Endodermal cell (in vitro differentiated cells): ENCODE results near the gene MSI1. TPM values are rescaled to one million over a fixed set of nuclear protein-coding genes. Genes with fewer than 3 reads are reported as not detected.
A peak's percentile ranks its signal among the peaks of the same experiment; 100 is the strongest.

ENCODE experiments used
- DNase-seq: peaks from one replicate; pipeline ENCODE4 v3.0.0-alpha.2; 2017
- H3K27ac ChIP-seq: 2 replicates; pipeline ENCODE4 v1.5.1; 2013; ENCODE audit warnings: mild to moderate bottlenecking, low read depth, low read length, moderate library complexity
- H3K27me3 ChIP-seq: 2 replicates; pipeline ENCODE4 v1.6.1; 2013; ENCODE audit warnings: mild to moderate bottlenecking, low read length, moderate library complexity; ENCODE audit not compliant: insufficient read depth, control insufficient read depth, poor library complexity, severe bottlenecking
- H3K36me3 ChIP-seq: 2 replicates; pipeline ENCODE4 v1.7.0; 2013; ENCODE audit warnings: mild to moderate bottlenecking, low read length, moderate library complexity; ENCODE audit not compliant: control insufficient read depth, insufficient read depth
- H3K4me1 ChIP-seq: one replicate; pipeline ENCODE4 v1.7.0; 2013; ENCODE audit warnings: low read length; ENCODE audit not compliant: control insufficient read depth, insufficient read depth
- H3K4me3 ChIP-seq: 2 replicates; pipeline ENCODE4 v1.5.1; 2013; ENCODE audit warnings: mild to moderate bottlenecking, low read length, moderate library complexity
- H3K9ac ChIP-seq: 2 replicates; pipeline ENCODE4 v1.6.1; 2013; ENCODE audit warnings: mild to moderate bottlenecking, low read length, moderate library complexity; ENCODE audit not compliant: poor library complexity, severe bottlenecking; ENCODE audit errors: extremely low read depth
- H3K9me3 ChIP-seq: 2 replicates; pipeline ENCODE4 v1.6.1; 2013; ENCODE audit warnings: mild to moderate bottlenecking, low read length, moderate library complexity; ENCODE audit not compliant: control insufficient read depth
- H3K27ac Mint-ChIP-seq: 2 replicates; pipeline ENCODE4 v1.8.0; 2020; ENCODE audit warnings: mixed read lengths
- H3K27me3 Mint-ChIP-seq: 2 replicates; pipeline ENCODE4 v1.8.0; 2021; ENCODE audit warnings: mild to moderate bottlenecking, mixed read lengths; ENCODE audit not compliant: insufficient read depth
- H3K36me3 Mint-ChIP-seq: 2 replicates; pipeline ENCODE4 v1.8.0; 2020; ENCODE audit warnings: low read depth, mixed read lengths
- H3K4me1 Mint-ChIP-seq: 2 replicates; pipeline ENCODE4 v1.8.0; 2020; ENCODE audit warnings: mixed read lengths
- H3K4me3 Mint-ChIP-seq: 2 replicates; pipeline ENCODE4 v1.8.0; 2020; ENCODE audit warnings: mild to moderate bottlenecking, moderate library complexity, mixed read lengths
- H3K9me3 Mint-ChIP-seq: 2 replicates; pipeline ENCODE4 v1.8.0; 2020; ENCODE audit warnings: mild to moderate bottlenecking, mixed read lengths
- WGBS, 2 experiments: methylation state at CpG; one replicate each; pipeline versions ENCODE4 v1.1.5 to v1.1.7; 2013; ENCODE audit warnings: missing lambda C conversion rate in 2 of 2, mixed read lengths in 1 of 2; ENCODE audit not compliant: insufficient coverage in 1 of 2, insufficient read length in 1 of 2; 5-methylcytosine and 5-hydroxymethylcytosine counted together
- total RNA-seq, 2 donors: library from RNA; stranded (reverse); fragmentation: NEBNext Ultra II Directional in 1 of 2; extraction: Animal tissue kit (Norgen Biotek cat#: 25700) in 1 of 2; gene quantifications; 2 replicates in 1 of 2; 3 replicates in 1 of 2; pipeline ENCODE4 v1.2.1, GENCODE V29; 2021
- TF ChIP-seq, protein P1 (sequence below): fragments of 200-600 bp; sonication (generic); conservative IDR thresholded peaks from 2 replicates; pipeline ENCODE4 v1.5.0; 2021; ENCODE audit warnings: antibody characterized with exemption, mild to moderate bottlenecking

The MSI1 gene
- total RNA-seq, 2 donors from 2014 or later, result 92.8 to 105 TPM

- H3K36me3 Mint-ChIP-seq, result peaks cover 60% of the 10 kb centered on the region
- peaks cover 69% of the 10 kb centered on the region for H3K4me1 Mint-ChIP-seq
- peaks cover 35% of the 10 kb centered on the region for H3K4me1 ChIP-seq
- H3K27ac ChIP-seq, result peak overlapping the region; percentile 100
- no peaks in the 10 kb centered on the region for H3K27me3 Mint-ChIP-seq
- no peak overlapping the region for H3K4me3 Mint-ChIP-seq
- no peak overlapping the region for H3K4me3 ChIP-seq
- no peak for DNase-seq
- WGBS, 2 experiments, result 89 to 94% methylated on average over 2 to 3 of the region's 6 CpGs
- no peak overlapping the region for H3K9ac ChIP-seq
- H3K27ac Mint-ChIP-seq, result peak overlapping the region; percentile 52
- TF ChIP-seq, protein P1, sequence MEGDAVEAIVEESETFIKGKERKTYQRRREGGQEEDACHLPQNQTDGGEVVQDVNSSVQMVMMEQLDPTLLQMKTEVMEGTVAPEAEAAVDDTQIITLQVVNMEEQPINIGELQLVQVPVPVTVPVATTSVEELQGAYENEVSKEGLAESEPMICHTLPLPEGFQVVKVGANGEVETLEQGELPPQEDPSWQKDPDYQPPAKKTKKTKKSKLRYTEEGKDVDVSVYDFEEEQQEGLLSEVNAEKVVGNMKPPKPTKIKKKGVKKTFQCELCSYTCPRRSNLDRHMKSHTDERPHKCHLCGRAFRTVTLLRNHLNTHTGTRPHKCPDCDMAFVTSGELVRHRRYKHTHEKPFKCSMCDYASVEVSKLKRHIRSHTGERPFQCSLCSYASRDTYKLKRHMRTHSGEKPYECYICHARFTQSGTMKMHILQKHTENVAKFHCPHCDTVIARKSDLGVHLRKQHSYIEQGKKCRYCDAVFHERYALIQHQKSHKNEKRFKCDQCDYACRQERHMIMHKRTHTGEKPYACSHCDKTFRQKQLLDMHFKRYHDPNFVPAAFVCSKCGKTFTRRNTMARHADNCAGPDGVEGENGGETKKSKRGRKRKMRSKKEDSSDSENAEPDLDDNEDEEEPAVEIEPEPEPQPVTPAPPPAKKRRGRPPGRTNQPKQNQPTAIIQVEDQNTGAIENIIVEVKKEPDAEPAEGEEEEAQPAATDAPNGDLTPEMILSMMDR, result no peak
- H3K27me3 ChIP-seq, result no peaks in the 10 kb centered on the region
- H3K9me3 ChIP-seq, result no peaks in the 10 kb centered on the region
- H3K9me3 Mint-ChIP-seq, result no peaks in the 10 kb centered on the region
- H3K36me3 ChIP-seq, result peaks cover 65% of the 10 kb centered on the region
These were observed 4.5 kb downstream of the MSI1 start for GRCh38 chr12:120364487-120364886.

DNA sequence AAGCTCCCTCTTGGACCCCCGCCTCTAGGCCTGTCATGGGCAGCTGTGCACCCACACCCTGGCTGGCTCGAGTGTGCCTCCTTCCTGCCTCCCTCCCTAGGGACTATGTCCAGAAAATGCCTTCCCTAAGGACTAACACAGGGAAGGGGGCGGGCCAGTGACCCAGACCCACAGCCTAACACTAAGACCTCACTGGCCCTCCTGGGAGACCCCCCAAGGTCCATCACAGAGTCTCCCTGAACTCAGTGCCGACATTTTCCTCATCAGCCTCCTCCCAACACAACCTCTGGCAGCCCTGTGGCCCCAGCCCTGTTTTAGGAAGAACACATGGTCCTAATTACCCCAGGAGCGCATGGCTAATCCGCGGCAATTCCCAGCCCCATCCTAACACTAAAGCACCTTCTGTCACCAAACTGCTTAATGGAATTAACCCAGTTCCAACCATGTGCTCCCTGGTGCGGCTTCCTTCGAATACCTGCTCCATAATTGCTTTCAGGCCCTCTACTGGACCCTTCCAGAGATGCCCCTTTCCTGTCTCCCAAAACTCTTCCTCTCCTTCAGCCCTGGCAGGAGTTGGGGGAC is 5.6 kb downstream of the MSI1 start:
- peak overlapping the region; percentile 100 for H3K27ac ChIP-seq
- H3K27ac Mint-ChIP-seq, result peak overlapping the region; percentile 97
- H3K27me3 ChIP-seq, result no peaks in the 10 kb centered on the region
- no peaks in the 10 kb centered on the region for H3K9me3 ChIP-seq
- H3K4me1 ChIP-seq, result peaks cover 35% of the 10 kb centered on the region
- H3K36me3 ChIP-seq, result peaks cover 73% of the 10 kb centered on the region
- H3K4me1 Mint-ChIP-seq, result peaks cover 74% of the 10 kb centered on the region
- peak overlapping the region; percentile 48 for H3K4me3 Mint-ChIP-seq
- H3K4me3 ChIP-seq, result no peak overlapping the region
- no peaks in the 10 kb centered on the region for H3K27me3 Mint-ChIP-seq
- no peak overlapping the region for H3K9ac ChIP-seq
- 89 to 90% methylated on average over 7 to 9 of the region's 9 CpGs for WGBS, 2 experiments
- peaks cover 71% of the 10 kb centered on the region for H3K36me3 Mint-ChIP-seq
- peak; percentile 74 for DNase-seq
- no peaks in the 10 kb centered on the region for H3K9me3 Mint-ChIP-seq
- TF ChIP-seq, protein P1, result peak; percentile 50

DNA sequence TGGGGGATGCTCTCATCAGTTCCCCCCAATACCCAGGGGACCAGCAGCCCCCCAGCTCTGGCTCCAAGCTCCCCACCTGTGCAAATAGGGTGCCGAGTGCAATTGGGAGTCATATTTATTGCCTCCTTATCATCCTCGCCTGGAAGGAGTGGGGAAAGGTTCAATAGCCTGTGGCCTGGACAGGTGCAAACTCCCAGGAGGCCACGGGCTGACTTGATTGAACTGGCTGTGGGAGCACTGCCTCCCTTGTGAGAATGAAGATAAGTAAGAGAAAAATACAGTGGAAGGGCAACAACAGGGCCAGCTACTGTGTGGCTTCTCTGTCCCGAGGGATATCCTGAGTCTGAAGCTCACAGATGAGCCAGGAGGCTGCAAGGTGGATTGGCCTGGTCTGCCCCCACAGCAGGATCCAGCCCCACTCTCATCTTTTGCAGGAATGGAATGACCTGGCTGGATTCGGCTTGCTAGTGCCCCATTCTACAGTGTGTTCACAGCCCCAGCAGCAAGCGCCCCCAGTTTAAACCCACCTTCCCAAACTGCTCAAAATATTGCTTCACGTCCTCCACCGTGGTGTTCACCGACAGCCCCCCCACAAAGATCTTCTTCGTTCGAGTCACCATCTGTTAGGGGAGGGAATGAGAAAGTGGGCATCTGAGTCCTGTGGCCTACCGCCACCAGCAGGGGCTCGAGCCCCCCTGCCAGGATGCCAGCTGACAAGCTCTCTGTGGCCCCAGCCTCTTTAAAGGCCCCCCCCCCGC is 6.3 kb downstream of the MSI1 start:
- TF ChIP-seq, protein P1, result no peak
- peaks cover 72% of the 10 kb centered on the region for H3K4me1 Mint-ChIP-seq
- Histone ChIP-seq H3K4me3 (peak overlapping the region; percentile 47), H3K27me3 (no peaks in the 10 kb centered on the region), H3K27ac (peak overlapping the region; percentile 100), H3K36me3 (peaks cover 78% of the 10 kb centered on the region), H3K9ac (peak overlapping the region; percentile 91), H3K4me1 (peaks cover 35% of the 10 kb centered on the region), H3K9me3 (no peaks in the 10 kb centered on the region)
- DNase-seq, result peak; percentile 65
- peaks cover 78% of the 10 kb centered on the region for H3K36me3 Mint-ChIP-seq
- peak overlapping the region; percentile 97 for H3K27ac Mint-ChIP-seq
- 82 to 90% methylated on average over 9 to 14 of the region's 14 CpGs for WGBS, 2 experiments
- H3K9me3 Mint-ChIP-seq, result no peaks in the 10 kb centered on the region
- H3K27me3 Mint-ChIP-seq, result no peaks in the 10 kb centered on the region
- H3K4me3 Mint-ChIP-seq, result peak overlapping the region; percentile 48
